Activated CD4-positive, alpha-beta memory T cell treated with anti-CD3 and anti-CD28 coated beads, Interleukin-2, amount 10 ng/mL, durations not matched to agents 7 days and 5 days (primary cell): Measurements from ENCODE around the gene GNB3. TPM values are rescaled to one million over a fixed set of nuclear protein-coding genes. Genes with fewer than 3 reads are reported as not detected.

Experiments
- CTCF ChIA-PET: fragments of 350-600 bp; sonication (Branson Sonifier 250); formaldehyde crosslinking; loops from one replicate; lab custom pipeline; 2021; ENCODE audit warnings: antibody characterized with exemption, inconsistent platforms; lab: Charles Lee
- POLR2A ChIA-PET: fragments of 350-600 bp; sonication (Branson Sonifier 250); formaldehyde crosslinking; loops from one replicate; lab custom pipeline; 2021; ENCODE audit warnings: antibody characterized with exemption; lab: Charles Lee
- DNase-seq: peaks from one replicate; pipeline ENCODE4 v3.0.0-alpha.2; 2020
- H3K27ac Mint-ChIP-seq: one replicate; pipeline ENCODE4 v1.8.0; 2021; ENCODE audit warnings: mild to moderate bottlenecking, mixed read lengths
- H3K27me3 Mint-ChIP-seq: one replicate; pipeline ENCODE4 v1.8.0; 2021; ENCODE audit warnings: mixed read lengths
- H3K36me3 Mint-ChIP-seq: one replicate; pipeline ENCODE4 v1.8.0; 2021; ENCODE audit warnings: low read depth, mixed read lengths
- H3K4me1 Mint-ChIP-seq: one replicate; pipeline ENCODE4 v1.8.0; 2021; ENCODE audit warnings: mixed read lengths
- H3K4me3 Mint-ChIP-seq: one replicate; pipeline ENCODE4 v1.8.0; 2021; ENCODE audit warnings: mild to moderate bottlenecking, mixed read lengths
- H3K9me3 Mint-ChIP-seq: one replicate; pipeline ENCODE4 v1.8.0; 2021; ENCODE audit warnings: mixed read lengths
- total RNA-seq, 2 experiments: library from RNA; stranded (reverse); gene quantifications; one replicate each; pipeline ENCODE4 v1.2.3, GENCODE V29; 2021

The GNB3 gene
- not detected for total RNA-seq

- Mint-ChIP-seq H3K9me3 (no peaks in the 10 kb centered on the region), H3K4me3 (no peak within 1 kb of the TSS), H3K27me3 (no peaks in the 10 kb centered on the region), H3K4me1 (no peaks in the 10 kb centered on the region), H3K27ac (no peak within 1 kb of the TSS), H3K36me3 (peaks cover 6% of the 10 kb centered on the region)
- POLR2A ChIA-PET: interaction anchor here (1.0 to 2.5 kb wide), 6 partner anchors 10 to 88 kb away, joined by 3 to 19 read pairs (median 5); partner anchors contain the start of genes CDCA3, P3H3 and USP5
- no peak for DNase-seq
- CTCF ChIA-PET: interaction anchor here (0.6 to 1.2 kb wide), 2 partner anchors 29 to 97 kb away, joined by 3 read pairs; no protein-coding TSS in a partner anchor
Observed at GRCh38 chr12:6840761-6841515, at the start of gene GNB3. Gene GNB3, plus strand, starts transcription at chr12:6840925. Its CDS starts 363 bp downstream, at chr12:6841288.

GRCh38 chr12:6791931-6792520 lies 48.7 kb upstream of the GNB3 start:
- peaks cover 58% of the 10 kb centered on the region for H3K36me3 Mint-ChIP-seq
- peak overlapping the region; percentile 90 for H3K27ac Mint-ChIP-seq
- H3K27me3 Mint-ChIP-seq: no peaks in the 10 kb centered on the region
- CTCF ChIA-PET: interaction anchor here (1.0 to 5.9 kb wide), 17 partner anchors 8 to 254 kb away, joined by 3 to 53 read pairs (median 5); partner anchors contain the start of genes COPS7A, MLF2, NOP2 and PTMS
- no peaks in the 10 kb centered on the region for H3K9me3 Mint-ChIP-seq
- no peak for DNase-seq
- H3K4me3 Mint-ChIP-seq: peak overlapping the region; percentile 93
- H3K4me1 Mint-ChIP-seq: peaks cover 52% of the 10 kb centered on the region
- POLR2A ChIA-PET: interaction anchor here (0.8 to 7.9 kb wide), 21 partner anchors 9 to 317 kb away, joined by 3 to 153 read pairs (median 5); partner anchors contain the start of genes C12orf57, C1RL, CDCA3 and COPS7A

- peak overlapping the region; percentile 93 for H3K4me3 Mint-ChIP-seq
Observed at GRCh38 chr12:6792522-6793201, 48.1 kb upstream of the GNB3 start.

GRCh38 chr12:6795088-6795487 lies 45.6 kb upstream of the GNB3 start:
- H3K36me3 Mint-ChIP-seq: peaks cover 79% of the 10 kb centered on the region

More at GRCh38 chr12:6792522-6793201, 48.1 kb upstream of the GNB3 start:
- POLR2A ChIA-PET: interaction anchor here (0.6 to 7.9 kb wide), 23 partner anchors 8 to 317 kb away, joined by 3 to 153 read pairs (median 5); partner anchors contain the start of genes C12orf57, C1RL, CDCA3 and COPS7A
- Mint-ChIP-seq H3K9me3 (no peaks in the 10 kb centered on the region), H3K27ac (peak overlapping the region; percentile 90), H3K4me1 (peaks cover 51% of the 10 kb centered on the region), H3K36me3 (peaks cover 64% of the 10 kb centered on the region), H3K27me3 (no peaks in the 10 kb centered on the region)
- peak; percentile 70 for DNase-seq
- CTCF ChIA-PET: interaction anchor here (1.0 to 5.9 kb wide), 17 partner anchors 9 to 225 kb away, joined by 3 to 53 read pairs (median 5); partner anchors contain the start of genes COPS7A, MLF2, NOP2 and PTMS

GRCh38 chr12:6796576-6796975 lies 44.1 kb upstream of the GNB3 start:
- H3K27me3 Mint-ChIP-seq: no peaks in the 10 kb centered on the region
- no peak for DNase-seq
- POLR2A ChIA-PET: interaction anchor here (0.9 to 1.8 kb wide), 3 partner anchors 44 to 108 kb away, joined by 3 to 4 read pairs (median 4); partner anchors contain the start of genes COPS7A, MLF2 and ZNF384
- peaks cover 53% of the 10 kb centered on the region for H3K4me1 Mint-ChIP-seq
- H3K27ac Mint-ChIP-seq: no peak overlapping the region
- CTCF ChIA-PET: interaction anchor here (0.6 to 1.9 kb wide), 3 partner anchors 8 to 30 kb away, joined by 3 to 7 read pairs (median 3); partner anchors contain the start of gene PTMS
- H3K4me3 Mint-ChIP-seq: no peak overlapping the region
- H3K36me3 Mint-ChIP-seq: peaks cover 72% of the 10 kb centered on the region
- no peaks in the 10 kb centered on the region for H3K9me3 Mint-ChIP-seq

More at GRCh38 chr12:6795088-6795487, 45.6 kb upstream of the GNB3 start:
- no peaks in the 10 kb centered on the region for H3K27me3 Mint-ChIP-seq
- H3K4me1 Mint-ChIP-seq: peaks cover 53% of the 10 kb centered on the region
- no peak for DNase-seq
- POLR2A ChIA-PET: interaction anchor here (1.3 to 1.5 kb wide), 2 partner anchors 8 to 42 kb away, joined by 4 to 5 read pairs; partner anchors contain the start of gene MLF2
- no peaks in the 10 kb centered on the region for H3K9me3 Mint-ChIP-seq
- CTCF ChIA-PET: interaction anchor here (0.8 to 1.9 kb wide), 2 partner anchors 17 to 29 kb away, joined by 3 to 7 read pairs; partner anchors contain the start of gene PTMS
- H3K4me3 Mint-ChIP-seq: no peak overlapping the region
- no peak overlapping the region for H3K27ac Mint-ChIP-seq

- DNase-seq: no peak
- peaks cover 35% of the 10 kb centered on the region for H3K4me1 Mint-ChIP-seq
- POLR2A ChIA-PET: interaction anchor here (1.3 kb wide), 1 partner anchor 10 kb away, joined by 3 read pairs; the partner anchor contains the start of gene CD4
- H3K9me3 Mint-ChIP-seq: no peaks in the 10 kb centered on the region
- CTCF ChIA-PET: no interaction called here
- no peak overlapping the region for H3K27ac Mint-ChIP-seq
- no peaks in the 10 kb centered on the region for H3K27me3 Mint-ChIP-seq
- no peak overlapping the region for H3K4me3 Mint-ChIP-seq
- peaks cover 73% of the 10 kb centered on the region for H3K36me3 Mint-ChIP-seq
Observed at GRCh38 chr12:6799147-6799546, 41.6 kb upstream of the GNB3 start.

GRCh38 chr12:6807170-6807569 lies 33.6 kb upstream of the GNB3 start:
- Mint-ChIP-seq H3K9me3 (no peaks in the 10 kb centered on the region), H3K36me3 (peaks cover 45% of the 10 kb centered on the region), H3K27ac (no peak overlapping the region), H3K27me3 (no peaks in the 10 kb centered on the region), H3K4me1 (peaks cover 13% of the 10 kb centered on the region), H3K4me3 (no peak overlapping the region)
- DNase-seq: no peak
- CTCF ChIA-PET: interaction anchor here (0.6 to 1.6 kb wide), 2 partner anchors 54 to 184 kb away, joined by 3 to 5 read pairs; partner anchors contain the start of gene MLF2
- POLR2A ChIA-PET: interaction anchor here (0.8 to 1.7 kb wide), 2 partner anchors 15 to 16 kb away, joined by 3 to 6 read pairs; partner anchors contain the start of gene GPR162

- Mint-ChIP-seq H3K27me3 (no peaks in the 10 kb centered on the region), H3K36me3 (peaks cover 39% of the 10 kb centered on the region), H3K27ac (no peak overlapping the region), H3K4me3 (no peak overlapping the region), H3K4me1 (peaks cover 13% of the 10 kb centered on the region), H3K9me3 (no peaks in the 10 kb centered on the region)
- no peak for DNase-seq
- ChIA-PET CTCF (interaction anchor here (0.6 to 1.6 kb wide), 3 partner anchors 16 to 82 kb away, joined by 3 to 4 read pairs (median 3); no protein-coding TSS in a partner anchor), POLR2A (interaction anchor here (1.2 to 1.3 kb wide), 2 partner anchors 17 to 56 kb away, joined by 3 to 5 read pairs; partner anchors contain the start of gene MLF2)
Observed at GRCh38 chr12:6809056-6809455, 31.7 kb upstream of the GNB3 start.

- H3K4me3 Mint-ChIP-seq: no peak overlapping the region
- no peaks in the 10 kb centered on the region for H3K9me3 Mint-ChIP-seq
- POLR2A ChIA-PET: interaction anchor here (0.6 to 1.8 kb wide), 5 partner anchors 13 to 318 kb away, joined by 3 to 5 read pairs (median 3); partner anchors contain the start of gene MRPL51
- H3K36me3 Mint-ChIP-seq: peaks cover 48% of the 10 kb centered on the region
- DNase-seq: no peak
- peak overlapping the region; percentile 9 for H3K27ac Mint-ChIP-seq
- peaks cover 13% of the 10 kb centered on the region for H3K4me1 Mint-ChIP-seq
- CTCF ChIA-PET: interaction anchor here (0.7 to 1.2 kb wide), 3 partner anchors 23 to 57 kb away, joined by 4 read pairs; partner anchors contain the start of gene MLF2
- no peaks in the 10 kb centered on the region for H3K27me3 Mint-ChIP-seq
Observed at GRCh38 chr12:6810758-6811157, 30.0 kb upstream of the GNB3 start.

GRCh38 chr12:6813363-6813762 lies 27.4 kb upstream of the GNB3 start:
- POLR2A ChIA-PET: interaction anchor here (0.7 to 1.5 kb wide), 3 partner anchors 7 to 27 kb away, joined by 3 to 7 read pairs (median 3); partner anchors contain the start of genes CD4 and GNB3
- H3K27me3 Mint-ChIP-seq: no peaks in the 10 kb centered on the region
- peaks cover 66% of the 10 kb centered on the region for H3K36me3 Mint-ChIP-seq
- H3K9me3 Mint-ChIP-seq: no peaks in the 10 kb centered on the region
- no peak overlapping the region for H3K27ac Mint-ChIP-seq
- DNase-seq: no peak
- no peak overlapping the region for H3K4me3 Mint-ChIP-seq
- CTCF ChIA-PET: interaction anchor here (0.5 to 1.0 kb wide), 5 partner anchors 9 to 211 kb away, joined by 3 to 4 read pairs (median 3); partner anchors contain the start of gene PTMS
- peaks cover 11% of the 10 kb centered on the region for H3K4me1 Mint-ChIP-seq

GRCh38 chr12:6816598-6816997 lies 24.1 kb upstream of the GNB3 start:
- no peak for DNase-seq
- Mint-ChIP-seq H3K4me3 (no peak overlapping the region), H3K36me3 (peaks cover 60% of the 10 kb centered on the region), H3K27ac (no peak overlapping the region), H3K9me3 (no peaks in the 10 kb centered on the region), H3K4me1 (peaks cover 11% of the 10 kb centered on the region), H3K27me3 (peaks cover 4% of the 10 kb centered on the region)
- POLR2A ChIA-PET: interaction anchor here (2.4 kb wide), 1 partner anchor 63 kb away, joined by 9 read pairs; the partner anchor contains the start of gene MLF2
- CTCF ChIA-PET: no interaction called here
